ENCODE data around the gene TRIM52.

The TRIM52 gene

DNA sequence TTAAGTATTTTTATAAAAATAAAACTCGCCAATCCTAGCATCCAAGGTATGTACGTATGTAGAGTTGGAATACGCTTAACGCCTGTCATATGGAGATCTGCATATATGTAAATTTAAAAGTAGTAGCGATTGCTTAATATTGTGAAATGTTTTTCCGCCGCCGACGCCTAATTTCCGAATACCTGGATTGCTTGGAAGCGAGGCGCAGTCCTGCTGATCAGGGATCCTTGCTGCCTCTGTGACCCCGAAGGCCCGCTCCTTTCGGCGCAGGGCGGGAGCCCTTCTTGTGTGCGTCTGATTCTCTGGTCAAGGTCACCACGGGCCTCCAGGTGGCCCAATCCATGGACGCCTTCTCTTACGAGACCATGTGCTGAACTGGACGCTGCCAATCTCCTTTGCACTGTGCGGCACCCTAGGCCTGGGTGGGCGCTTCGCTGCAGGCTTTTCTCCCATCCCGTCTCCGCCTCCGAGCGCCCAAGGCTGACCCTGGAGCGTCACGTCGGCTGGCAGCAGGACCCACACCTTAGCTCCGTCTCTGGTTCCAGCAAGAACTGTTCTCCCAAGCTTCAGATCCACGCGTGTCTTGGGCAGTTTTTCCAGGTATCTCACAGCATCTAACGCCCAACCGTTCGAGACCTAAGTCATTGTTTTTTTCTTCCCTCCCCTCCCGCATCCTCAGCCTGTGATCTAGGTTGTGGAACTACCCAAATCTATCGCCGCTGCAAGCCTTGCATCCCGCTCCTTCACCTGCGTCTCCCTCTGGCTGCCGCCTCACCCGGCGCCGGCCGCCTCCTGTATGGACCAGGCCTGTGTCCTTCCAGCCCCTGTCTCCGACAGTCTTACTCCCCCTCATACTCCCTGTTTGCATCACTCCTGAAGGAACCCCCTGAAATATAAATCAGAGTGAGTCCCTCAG lies 41.4 kb downstream of the TRIM52 start:
- H3K4me1 ChIP-seq (ENCODE audit: insufficient read depth, low read length): peaks cover 53% of the 10 kb centered on the region
- DNase-seq: no peak
- H3K4me3 ChIP-seq (ENCODE audit: low read depth in 1 of 2, low read length in 2 of 2): no peak overlapping the region
- no peak overlapping the region for H3K9ac ChIP-seq (ENCODE audit: low read depth, low read length)
- ATAC-seq (ENCODE audit: insufficient read depth, low read depth): no peak
- no peaks in the 10 kb centered on the region; the same call in 1 of the 2 replicates for H3K36me3 ChIP-seq (ENCODE audit: insufficient read depth, low read length)
- H3K27me3 ChIP-seq (ENCODE audit: insufficient read depth, low read length, poor library complexity): no peaks in the 10 kb centered on the region
- TF ChIP-seq, protein P1, sequence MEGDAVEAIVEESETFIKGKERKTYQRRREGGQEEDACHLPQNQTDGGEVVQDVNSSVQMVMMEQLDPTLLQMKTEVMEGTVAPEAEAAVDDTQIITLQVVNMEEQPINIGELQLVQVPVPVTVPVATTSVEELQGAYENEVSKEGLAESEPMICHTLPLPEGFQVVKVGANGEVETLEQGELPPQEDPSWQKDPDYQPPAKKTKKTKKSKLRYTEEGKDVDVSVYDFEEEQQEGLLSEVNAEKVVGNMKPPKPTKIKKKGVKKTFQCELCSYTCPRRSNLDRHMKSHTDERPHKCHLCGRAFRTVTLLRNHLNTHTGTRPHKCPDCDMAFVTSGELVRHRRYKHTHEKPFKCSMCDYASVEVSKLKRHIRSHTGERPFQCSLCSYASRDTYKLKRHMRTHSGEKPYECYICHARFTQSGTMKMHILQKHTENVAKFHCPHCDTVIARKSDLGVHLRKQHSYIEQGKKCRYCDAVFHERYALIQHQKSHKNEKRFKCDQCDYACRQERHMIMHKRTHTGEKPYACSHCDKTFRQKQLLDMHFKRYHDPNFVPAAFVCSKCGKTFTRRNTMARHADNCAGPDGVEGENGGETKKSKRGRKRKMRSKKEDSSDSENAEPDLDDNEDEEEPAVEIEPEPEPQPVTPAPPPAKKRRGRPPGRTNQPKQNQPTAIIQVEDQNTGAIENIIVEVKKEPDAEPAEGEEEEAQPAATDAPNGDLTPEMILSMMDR (IDR thresholded peaks at IDR 0.05; ENCODE audit: borderline replicate concordance, extremely low read depth, low read length, poor library complexity, severe bottlenecking): no peak
- TF ChIP-seq EZH2 (IDR thresholded peaks at IDR 0.05; ENCODE audit: borderline replicate concordance, low read depth, low read length, severe bottlenecking): no peak
- H3K27ac ChIP-seq (ENCODE audit: low read length): no peak overlapping the region
- H4K20me1 ChIP-seq (ENCODE audit: insufficient read depth, low read length): no peaks in the 10 kb centered on the region
- no peaks in the 10 kb centered on the region for H3K9me3 ChIP-seq (ENCODE audit: insufficient read depth, low read length, severe bottlenecking)
- H3K79me2 ChIP-seq (ENCODE audit: insufficient read depth, low read length): peaks cover 10% of the 10 kb centered on the region
- no peak overlapping the region for H3K4me2 ChIP-seq (ENCODE audit: insufficient read depth, low read length)
- no peak overlapping the region for H2AFZ ChIP-seq (ENCODE audit: low read depth, low read length)

DNA sequence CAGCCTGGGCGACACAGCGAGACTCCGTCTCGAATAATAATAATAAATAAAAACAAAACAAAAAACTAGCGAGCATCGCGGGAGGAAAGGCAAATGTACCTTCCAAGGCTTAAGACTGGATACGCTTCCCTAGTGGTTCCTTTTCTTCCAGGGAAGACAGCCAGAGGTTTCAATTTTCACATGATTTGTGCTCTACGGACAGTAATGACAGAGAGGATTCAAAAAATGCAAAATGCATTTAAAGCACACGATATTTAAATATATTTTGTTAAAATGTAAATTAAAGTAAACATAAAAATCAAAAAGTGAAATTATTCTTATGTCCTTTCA lies 42.2 kb downstream of the TRIM52 start:
- Histone ChIP-seq H3K79me2 (ENCODE audit: insufficient read depth, low read length) (peaks cover 3% of the 10 kb centered on the region), H3K9ac (ENCODE audit: low read depth, low read length) (no peak overlapping the region), H3K9me3 (ENCODE audit: insufficient read depth, low read length, severe bottlenecking) (no peaks in the 10 kb centered on the region), H3K4me1 (ENCODE audit: insufficient read depth, low read length) (peaks cover 46% of the 10 kb centered on the region), H3K27me3 (ENCODE audit: insufficient read depth, low read length, poor library complexity) (no peaks in the 10 kb centered on the region), H3K4me2 (ENCODE audit: insufficient read depth, low read length) (no peak overlapping the region), H3K27ac (ENCODE audit: low read length) (no peak overlapping the region), H2AFZ (ENCODE audit: low read depth, low read length) (no peak overlapping the region), H3K4me3 (ENCODE audit: low read depth in 1 of 2, low read length in 2 of 2) (no peak overlapping the region), H4K20me1 (ENCODE audit: insufficient read depth, low read length) (no peaks in the 10 kb centered on the region), H3K36me3 (ENCODE audit: insufficient read depth, low read length) (no peaks in the 10 kb centered on the region; the same call in 1 of the 2 replicates)
- TF ChIP-seq, protein P1 (IDR thresholded peaks at IDR 0.05; ENCODE audit: borderline replicate concordance, extremely low read depth, low read length, poor library complexity, severe bottlenecking): no peak
- no peak for TF ChIP-seq EZH2 (IDR thresholded peaks at IDR 0.05; ENCODE audit: borderline replicate concordance, low read depth, low read length, severe bottlenecking)
- ATAC-seq (ENCODE audit: insufficient read depth, low read depth) (no peak), DNase-seq (no peak)

DNA sequence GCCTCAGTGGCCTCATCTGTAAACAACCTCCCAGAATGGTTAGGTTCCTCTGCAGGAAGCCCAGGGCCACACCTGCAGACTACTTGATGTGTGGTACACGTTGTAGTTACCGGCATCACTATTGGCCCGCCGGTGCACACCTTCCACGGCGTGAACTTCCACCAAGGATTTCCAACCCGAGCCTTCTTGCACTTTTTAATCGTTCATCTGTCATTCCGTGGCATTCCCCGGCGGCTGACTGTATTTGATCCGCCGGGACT lies 43.2 kb downstream of the TRIM52 start:
- H3K9ac ChIP-seq (ENCODE audit: low read depth, low read length): peak overlapping the region; percentile 32; the same call in 1 of the 2 replicates

More for the DNA sequence above, 43.2 kb downstream of the TRIM52 start:
- Histone ChIP-seq H4K20me1 (ENCODE audit: insufficient read depth, low read length) (no peaks in the 10 kb centered on the region), H3K9me3 (ENCODE audit: insufficient read depth, low read length, severe bottlenecking) (no peaks in the 10 kb centered on the region), H3K27ac (ENCODE audit: low read length) (no peak overlapping the region), H3K36me3 (ENCODE audit: insufficient read depth, low read length) (no peaks in the 10 kb centered on the region), H3K4me2 (ENCODE audit: insufficient read depth, low read length) (peak overlapping the region; percentile 82), H2AFZ (ENCODE audit: low read depth, low read length) (peak overlapping the region; percentile 57), H3K4me1 (ENCODE audit: insufficient read depth, low read length) (peaks cover 46% of the 10 kb centered on the region), H3K4me3 (ENCODE audit: low read depth in 1 of 2, low read length in 2 of 2) (peak overlapping the region in 1 of 2 experiments; percentile 25; a peak in 2 of 4 replicates), H3K79me2 (ENCODE audit: insufficient read depth, low read length) (no peaks in the 10 kb centered on the region), H3K27me3 (ENCODE audit: insufficient read depth, low read length, poor library complexity) (no peaks in the 10 kb centered on the region)
- TF ChIP-seq, protein P1 (IDR thresholded peaks at IDR 0.05; ENCODE audit: borderline replicate concordance, extremely low read depth, low read length, poor library complexity, severe bottlenecking): no peak
- no peak for TF ChIP-seq EZH2 (IDR thresholded peaks at IDR 0.05; ENCODE audit: borderline replicate concordance, low read depth, low read length, severe bottlenecking)
- DNase-seq (no peak), ATAC-seq (ENCODE audit: insufficient read depth, low read depth) (no peak)

Data from DND-41 (cell line).